Measurements from ENCODE around the gene APCDD1L. TPM values are rescaled to one million over a fixed set of nuclear protein-coding genes. Genes with fewer than 3 reads are reported as not detected.

Gene APCDD1L
- total RNA-seq, 1 donor, result 16.3 TPM

- peak overlapping the region; percentile 50 for H3K4me2 ChIP-seq (ENCODE audit: insufficient read depth, low read length)
- peaks cover 12% of the 10 kb centered on the region for H3K36me3 ChIP-seq (ENCODE audit: insufficient read depth, low read length)
- DNase-seq (ENCODE audit: insufficient read length, low spot score, missing footprints), result peak; percentile 95
- H3K4me3 ChIP-seq (ENCODE audit: insufficient read depth, low read length), result no peak overlapping the region
- no peaks in the 10 kb centered on the region for H3K27me3 ChIP-seq (ENCODE audit: insufficient read depth, low read length)
- H2AFZ ChIP-seq (ENCODE audit: low read length), result no peak overlapping the region
- H3K4me1 ChIP-seq (ENCODE audit: insufficient read depth, low read length), result peaks cover 82% of the 10 kb centered on the region
- H4K20me1 ChIP-seq (ENCODE audit: insufficient read depth, low read length), result no peaks in the 10 kb centered on the region
- H3K27ac ChIP-seq (ENCODE audit: low read depth, low read length), result peak overlapping the region; percentile 93
- TF ChIP-seq CTCF (IDR thresholded peaks at IDR 0.05; ENCODE audit: extremely low read depth, low read depth, low read length), result no peak
- no peaks in the 10 kb centered on the region for H3K9me3 ChIP-seq (ENCODE audit: low read depth, low read length)
- no peaks in the 10 kb centered on the region for H3K79me2 ChIP-seq (ENCODE audit: insufficient read depth, low read length)
Observed at GRCh38 chr20:58550275-58551059, 35.3 kb upstream of the APCDD1L start.

- TF ChIP-seq CTCF (IDR thresholded peaks at IDR 0.05; ENCODE audit: extremely low read depth, low read depth, low read length), result no peak
- H3K4me3 ChIP-seq (ENCODE audit: insufficient read depth, low read length), result no peak overlapping the region
- H3K36me3 ChIP-seq (ENCODE audit: insufficient read depth, low read length), result peaks cover 12% of the 10 kb centered on the region
- no peak overlapping the region for H2AFZ ChIP-seq (ENCODE audit: low read length)
- peak overlapping the region; percentile 93 for H3K27ac ChIP-seq (ENCODE audit: low read depth, low read length)
- no peaks in the 10 kb centered on the region for H3K9me3 ChIP-seq (ENCODE audit: low read depth, low read length)
- peaks cover 76% of the 10 kb centered on the region for H3K4me1 ChIP-seq (ENCODE audit: insufficient read depth, low read length)
- H4K20me1 ChIP-seq (ENCODE audit: insufficient read depth, low read length), result no peaks in the 10 kb centered on the region
- no peak for DNase-seq (ENCODE audit: insufficient read length, low spot score, missing footprints)
- no peaks in the 10 kb centered on the region for H3K27me3 ChIP-seq (ENCODE audit: insufficient read depth, low read length)
- no peaks in the 10 kb centered on the region for H3K79me2 ChIP-seq (ENCODE audit: insufficient read depth, low read length)
- H3K4me2 ChIP-seq (ENCODE audit: insufficient read depth, low read length), result peak overlapping the region; percentile 50
Observed at GRCh38 chr20:58549231-58550209, 34.3 kb upstream of the APCDD1L start.

GRCh38 chr20:58547623-58548475 is 32.6 kb upstream of the APCDD1L start:
- no peak for TF ChIP-seq CTCF (IDR thresholded peaks at IDR 0.05; ENCODE audit: extremely low read depth, low read depth, low read length)
- Histone ChIP-seq H4K20me1 (ENCODE audit: insufficient read depth, low read length) (no peaks in the 10 kb centered on the region), H3K36me3 (ENCODE audit: insufficient read depth, low read length) (peaks cover 12% of the 10 kb centered on the region), H2AFZ (ENCODE audit: low read length) (no peak overlapping the region), H3K4me1 (ENCODE audit: insufficient read depth, low read length) (peaks cover 74% of the 10 kb centered on the region), H3K9me3 (ENCODE audit: low read depth, low read length) (no peaks in the 10 kb centered on the region), H3K4me2 (ENCODE audit: insufficient read depth, low read length) (peak overlapping the region; percentile 20), H3K27ac (ENCODE audit: low read depth, low read length) (peak overlapping the region; percentile 81), H3K4me3 (ENCODE audit: insufficient read depth, low read length) (no peak overlapping the region), H3K79me2 (ENCODE audit: insufficient read depth, low read length) (no peaks in the 10 kb centered on the region), H3K27me3 (ENCODE audit: insufficient read depth, low read length) (no peaks in the 10 kb centered on the region)
- no peak for DNase-seq (ENCODE audit: insufficient read length, low spot score, missing footprints)

Measured in osteoblast (primary cell).